Measurements from ENCODE around the gene FGD1.

The FGD1 gene

GRCh38 chrX:54397113-54397512 lies 98.9 kb downstream of the FGD1 start:
- ATAC-seq, result no peak
- DNase-seq, result no peak
